K562 (cell line): ENCODE measurements around the gene SEMA6B. TPM values are rescaled to one million over a fixed set of nuclear protein-coding genes. Genes with fewer than 3 reads are reported as not detected.

Source experiments
- ELK1 ChIP-seq: sonication (generic); formaldehyde crosslinking; IDR thresholded peaks from 2 replicates; pipeline ENCODE4 v1.8.1; 2022; ENCODE audit warnings: missing genetic modification reagents
- IFI16 ChIP-seq: fragments of 250-450 bp; sonication (Bioruptor Pico); IDR thresholded peaks from 2 replicates; pipeline ENCODE4 v2.1.2; 2022; ENCODE audit warnings: mild to moderate bottlenecking, inconsistent platforms
- MED1 ChIP-seq: sonication (generic); formaldehyde crosslinking; IDR thresholded peaks from 2 replicates; pipeline ENCODE4 v1.8.1; 2023; ENCODE audit warnings: missing genetic modification reagents, borderline replicate concordance
- MXD1 ChIP-seq: fragments of 250-450 bp; sonication (Bioruptor Pico); IDR thresholded peaks from 2 replicates; pipeline ENCODE4 v1.8.0; 2021; ENCODE audit warnings: borderline replicate concordance, mild to moderate bottlenecking, moderate library complexity; ENCODE audit not compliant: poor library complexity, severe bottlenecking
- TFAP4 ChIP-seq: sonication (generic); formaldehyde crosslinking; IDR thresholded peaks from 2 replicates; pipeline ENCODE4 v1.8.0; 2022; ENCODE audit warnings: missing genetic modification reagents, mild to moderate bottlenecking, moderate library complexity, borderline replicate concordance
- polyA plus RNA-seq, 8 experiments: library from polyadenylated mRNA; depleted of rRNA in 4 of 8; stranded (reverse) in 5 of 8; unstranded in 3 of 8; fragments of >200 nt; fragmentation: Nextera tagmentation in 2 of 8; fragmentation: Illumina TruSeq in 1 of 8; extraction: Ambion mirVana in 2 of 8; extraction: Trizol in 1 of 8; gene quantifications; 2 replicates each; pipeline versions ENCODE4 v1.2.1 to v1.2.3, GENCODE V29; 2011 to 2014; ENCODE audit warnings: inconsistent platforms in 1 of 8, missing spikeins in 1 of 8
- total RNA-seq, 7 experiments: library from RNA; depleted of rRNA in 6 of 7; stranded (reverse); fragments of >200 nt in 6 of 7; fragmentation: Illumina TruSeq in 2 of 7; extraction: Trizol in 2 of 7; gene quantifications; 2 replicates each; pipeline versions ENCODE4 v1.2.1 to v1.2.3, GENCODE V29; 2011 to 2021; ENCODE audit warnings: low replicate concordance in 1 of 7
- TF ChIP-seq, protein P1 (sequence below): sonication (generic); formaldehyde crosslinking; IDR thresholded peaks from 2 replicates; pipeline ENCODE4 v1.8.0; 2022; ENCODE audit warnings: mild to moderate bottlenecking, missing genetic modification reagents

The SEMA6B gene
- total and polyA plus RNA-seq, 9 of the 15 experiments (the other 6 are each of a cell fraction or from before 2014, with no cell fraction given): 0.65 to 4.6 (median 2.5) TPM; not detected in 2

- TF ChIP-seq MXD1 (CRISPR knock-in tag): no peak
- no peak for TF ChIP-seq MED1 (CRISPR knock-in tag)
- TF ChIP-seq ELK1 (CRISPR knock-in tag): no peak
- TF ChIP-seq, protein P1, sequence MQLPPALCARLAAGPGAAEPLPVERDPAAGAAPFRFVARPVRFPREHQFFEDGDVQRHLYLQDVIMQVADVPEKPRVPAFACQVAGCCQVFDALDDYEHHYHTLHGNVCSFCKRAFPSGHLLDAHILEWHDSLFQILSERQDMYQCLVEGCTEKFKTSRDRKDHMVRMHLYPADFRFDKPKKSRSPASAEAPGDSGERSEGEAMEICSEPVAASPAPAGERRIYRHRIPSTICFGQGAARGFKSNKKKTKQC: no peak
- TF ChIP-seq IFI16: no peak
- TF ChIP-seq TFAP4: no peak
Observed at GRCh38 chr19:4533334-4533733, 26.1 kb downstream of the SEMA6B start (continued).
